Measurements from ENCODE around the gene RREB1. TPM values are rescaled to one million over a fixed set of nuclear protein-coding genes. Genes with fewer than 3 reads are reported as not detected.

The RREB1 gene
- total RNA-seq, 1 experiment from 2014 or later, result 35.8 TPM

DNA sequence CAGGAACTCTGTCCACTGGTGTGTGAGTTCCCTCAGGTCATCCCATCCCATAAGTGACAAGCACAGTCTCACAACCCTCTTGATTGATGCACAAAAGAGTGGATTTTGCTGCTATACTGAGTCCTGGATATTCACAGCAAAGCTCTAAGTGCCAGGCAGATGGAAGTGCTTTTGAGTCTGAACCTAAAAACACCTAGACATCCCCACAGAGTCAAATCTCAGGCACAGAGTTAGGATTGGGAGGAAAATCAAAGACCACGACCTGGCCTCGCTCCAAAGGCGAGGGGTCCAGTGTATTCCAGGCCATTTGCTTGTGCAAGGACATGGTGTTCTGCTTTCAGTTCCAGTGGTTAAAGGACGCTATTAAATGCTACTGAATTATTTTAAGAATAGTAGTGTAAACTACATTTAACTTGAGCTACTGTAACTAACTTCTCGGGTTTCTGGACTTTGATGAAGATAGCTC is 56.8 kb downstream of the RREB1 start:
- no peak for TF ChIP-seq CTCF (conservative IDR thresholded peaks at IDR 0.05)
- Histone ChIP-seq H3K79me2 (ENCODE audit: insufficient read depth, low read length) (no peaks in the 10 kb centered on the region; the same call in 1 of the 2 replicates), H4K8ac (replicated peaks; ENCODE audit: insufficient read length, low read depth, low read length) (no peak overlapping the region), H4K20me1 (ENCODE audit: control insufficient read depth, insufficient read depth, insufficient read length) (no peaks in the 10 kb centered on the region), H2BK12ac (ENCODE audit: insufficient read length, low read depth, low read length) (no peak overlapping the region), H2AK5ac (ENCODE audit: insufficient read length, low read length) (no peak overlapping the region), H3T11ph (ENCODE audit: low read length) (no peak overlapping the region), H3K18ac (ENCODE audit: insufficient read length, low read depth, low read length) (no peak overlapping the region), H4K5ac (ENCODE audit: insufficient read length, low read depth, low read length) (no peak overlapping the region), H3K56ac (ENCODE audit: insufficient read length, low read depth, low read length) (no peak overlapping the region), H3K23me2 (ENCODE audit: insufficient read length, low read depth, low read length, poor library complexity, severe bottlenecking) (no peaks in the 10 kb centered on the region), H3K9ac (ENCODE audit: extremely low read depth, insufficient read length, low read length) (no peak overlapping the region), H3K9me3 (ENCODE audit: control insufficient read depth, low read depth, low read length) (no peaks in the 10 kb centered on the region), H3K14ac (ENCODE audit: insufficient read depth, low read length) (no peak overlapping the region), H3K4ac (ENCODE audit: low read depth, low read length) (no peak overlapping the region), H2BK15ac (ENCODE audit: low read depth, low read length) (no peak overlapping the region), H2AFZ (ENCODE audit: low read length) (no peak overlapping the region), H3K4me1 (ENCODE audit: insufficient read depth, low read length) (peaks cover 15% of the 10 kb centered on the region), H4K91ac (ENCODE audit: insufficient read length, low read depth, low read length) (no peak overlapping the region), H2BK20ac (ENCODE audit: low read depth, low read length, poor library complexity, severe bottlenecking) (no peak overlapping the region), H3K79me1 (ENCODE audit: insufficient read depth, low read depth, low read length, poor library complexity, severe bottlenecking) (no peaks in the 10 kb centered on the region), H3K27me3 (ENCODE audit: insufficient read depth, low read length) (no peaks in the 10 kb centered on the region), H3K4me2 (ENCODE audit: insufficient read depth, insufficient read length, low read length) (no peak overlapping the region), H3K23ac (ENCODE audit: insufficient read length, low read depth, low read length) (no peak overlapping the region), H2BK5ac (ENCODE audit: insufficient read length, low read length) (no peak overlapping the region), H3K27ac (ENCODE audit: insufficient read length, low read depth, low read length) (no peak overlapping the region), H2BK120ac (ENCODE audit: low read depth, low read length, poor library complexity, severe bottlenecking) (no peak overlapping the region)
- Mint-ChIP-seq H3K27ac (peak overlapping the region in 2 of 3 experiments; percentile 10 to 65; a peak in 1 of 7 replicates), H3K4me1 (peaks cover 48 to 61% of the 10 kb centered on the region in 2 experiments), H3K36me3 (ENCODE audit: insufficient read depth in 1 of 3, low read depth in 3 of 3) (peaks cover 0 to 2% (median 0%) of the 10 kb centered on the region in 3 experiments; a peak in 2 of 7 replicates), H3K27me3 (ENCODE audit: low read depth) (no peaks in the 10 kb centered on the region), H3K4me3 (0 out of 5 replicates have a peak overlapping the region, but pooled peaks of 1 of the 2 experiments have one; percentile 30), H3K9me3 (no peaks in the 10 kb centered on the region)
- no peak for DNase-seq
- no CpG with 5 or more reads among the region's 5 CpGs for WGBS (ENCODE audit: extremely low coverage, insufficient read length, low lambda C conversion rate)

Data from H9 (cell line).